ENCODE measurements around the gene ELMO1.

DNA sequence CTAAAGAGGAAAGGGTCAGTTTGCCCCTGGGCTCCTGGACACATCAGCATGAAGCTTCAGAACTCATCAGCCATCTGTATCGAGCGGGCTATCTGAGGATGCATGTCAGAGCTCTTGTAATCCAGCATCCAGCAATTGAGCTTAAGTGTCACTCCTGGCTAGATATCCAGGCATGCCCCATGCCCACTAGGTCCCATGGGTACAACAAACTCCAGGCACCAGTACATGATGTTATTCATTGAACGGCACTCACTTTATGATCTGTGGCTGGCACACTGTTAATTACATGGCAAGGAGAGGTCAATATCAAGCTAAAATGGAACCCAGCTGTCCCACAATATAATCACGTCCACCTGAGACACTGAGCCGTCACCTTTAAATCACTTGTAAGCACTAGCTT lies 274.2 kb downstream of the ELMO1 start:
- TF ChIP-seq, protein P1, sequence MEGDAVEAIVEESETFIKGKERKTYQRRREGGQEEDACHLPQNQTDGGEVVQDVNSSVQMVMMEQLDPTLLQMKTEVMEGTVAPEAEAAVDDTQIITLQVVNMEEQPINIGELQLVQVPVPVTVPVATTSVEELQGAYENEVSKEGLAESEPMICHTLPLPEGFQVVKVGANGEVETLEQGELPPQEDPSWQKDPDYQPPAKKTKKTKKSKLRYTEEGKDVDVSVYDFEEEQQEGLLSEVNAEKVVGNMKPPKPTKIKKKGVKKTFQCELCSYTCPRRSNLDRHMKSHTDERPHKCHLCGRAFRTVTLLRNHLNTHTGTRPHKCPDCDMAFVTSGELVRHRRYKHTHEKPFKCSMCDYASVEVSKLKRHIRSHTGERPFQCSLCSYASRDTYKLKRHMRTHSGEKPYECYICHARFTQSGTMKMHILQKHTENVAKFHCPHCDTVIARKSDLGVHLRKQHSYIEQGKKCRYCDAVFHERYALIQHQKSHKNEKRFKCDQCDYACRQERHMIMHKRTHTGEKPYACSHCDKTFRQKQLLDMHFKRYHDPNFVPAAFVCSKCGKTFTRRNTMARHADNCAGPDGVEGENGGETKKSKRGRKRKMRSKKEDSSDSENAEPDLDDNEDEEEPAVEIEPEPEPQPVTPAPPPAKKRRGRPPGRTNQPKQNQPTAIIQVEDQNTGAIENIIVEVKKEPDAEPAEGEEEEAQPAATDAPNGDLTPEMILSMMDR (conservative IDR thresholded peaks at IDR 0.05; ENCODE audit: low read depth in 2 of 2): no peak
- no peak for TF ChIP-seq POLR2AphosphoS5 (IDR thresholded peaks at IDR 0.05; ENCODE audit: low read depth)
- TF ChIP-seq, protein P2, sequence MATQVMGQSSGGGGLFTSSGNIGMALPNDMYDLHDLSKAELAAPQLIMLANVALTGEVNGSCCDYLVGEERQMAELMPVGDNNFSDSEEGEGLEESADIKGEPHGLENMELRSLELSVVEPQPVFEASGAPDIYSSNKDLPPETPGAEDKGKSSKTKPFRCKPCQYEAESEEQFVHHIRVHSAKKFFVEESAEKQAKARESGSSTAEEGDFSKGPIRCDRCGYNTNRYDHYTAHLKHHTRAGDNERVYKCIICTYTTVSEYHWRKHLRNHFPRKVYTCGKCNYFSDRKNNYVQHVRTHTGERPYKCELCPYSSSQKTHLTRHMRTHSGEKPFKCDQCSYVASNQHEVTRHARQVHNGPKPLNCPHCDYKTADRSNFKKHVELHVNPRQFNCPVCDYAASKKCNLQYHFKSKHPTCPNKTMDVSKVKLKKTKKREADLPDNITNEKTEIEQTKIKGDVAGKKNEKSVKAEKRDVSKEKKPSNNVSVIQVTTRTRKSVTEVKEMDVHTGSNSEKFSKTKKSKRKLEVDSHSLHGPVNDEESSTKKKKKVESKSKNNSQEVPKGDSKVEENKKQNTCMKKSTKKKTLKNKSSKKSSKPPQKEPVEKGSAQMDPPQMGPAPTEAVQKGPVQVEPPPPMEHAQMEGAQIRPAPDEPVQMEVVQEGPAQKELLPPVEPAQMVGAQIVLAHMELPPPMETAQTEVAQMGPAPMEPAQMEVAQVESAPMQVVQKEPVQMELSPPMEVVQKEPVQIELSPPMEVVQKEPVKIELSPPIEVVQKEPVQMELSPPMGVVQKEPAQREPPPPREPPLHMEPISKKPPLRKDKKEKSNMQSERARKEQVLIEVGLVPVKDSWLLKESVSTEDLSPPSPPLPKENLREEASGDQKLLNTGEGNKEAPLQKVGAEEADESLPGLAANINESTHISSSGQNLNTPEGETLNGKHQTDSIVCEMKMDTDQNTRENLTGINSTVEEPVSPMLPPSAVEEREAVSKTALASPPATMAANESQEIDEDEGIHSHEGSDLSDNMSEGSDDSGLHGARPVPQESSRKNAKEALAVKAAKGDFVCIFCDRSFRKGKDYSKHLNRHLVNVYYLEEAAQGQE (IDR thresholded peaks at IDR 0.05; ENCODE audit: unreplicated experiment): no peak
- no peak for TF ChIP-seq NANOG (IDR thresholded peaks at IDR 0.05; ENCODE audit: borderline replicate concordance)
- no peak for TF ChIP-seq EZH2 (IDR thresholded peaks at IDR 0.05; ENCODE audit: low read depth, unreplicated experiment)
- TF ChIP-seq EZH2phosphoT487 (IDR thresholded peaks at IDR 0.05; ENCODE audit: unreplicated experiment): no peak
- no peak for TF ChIP-seq ZNF331 (CRISPR knock-in tag; IDR thresholded peaks at IDR 0.05; ENCODE audit: low read depth)
- no peak for TF ChIP-seq CREB1 (CRISPR knock-in tag; IDR thresholded peaks at IDR 0.05; ENCODE audit: low read depth)
- TF ChIP-seq JUNB (IDR thresholded peaks at IDR 0.05; ENCODE audit: unreplicated experiment): no peak

Data from GM23338 (cell line).